Measurements from ENCODE around the gene IGFBP2. TPM values are rescaled to one million over a fixed set of nuclear protein-coding genes. Genes with fewer than 3 reads are reported as not detected.

The IGFBP2 gene
- polyA plus RNA-seq, 3 donors from 2014 or later: 0.66 to 0.70 TPM; not detected in 1

- H3K4me3 Mint-ChIP-seq: peak overlapping the region in 2 of 5 donors; percentile 3 to 49
- peak overlapping the region; percentile 46 to 82 (median 60) for H3K27ac Mint-ChIP-seq
- peak in 1 of 3 donors; percentile 17 for DNase-seq
- peaks cover 0 to 4% (median 0%) of the 10 kb centered on the region in 3 donors for H3K36me3 Mint-ChIP-seq
- H3K9me3 Mint-ChIP-seq: no peaks in the 10 kb centered on the region
- H3K27me3 Mint-ChIP-seq (ENCODE audit: low read depth in 3 of 3): peaks cover 3 to 8% (median 4%) of the 10 kb centered on the region in 3 donors
- peaks cover 9 to 15% of the 10 kb centered on the region in 2 donors for H3K4me1 Mint-ChIP-seq
Observed at GRCh38 chr2:216619411-216620393, 13.5 kb upstream of the IGFBP2 start.

DNA sequence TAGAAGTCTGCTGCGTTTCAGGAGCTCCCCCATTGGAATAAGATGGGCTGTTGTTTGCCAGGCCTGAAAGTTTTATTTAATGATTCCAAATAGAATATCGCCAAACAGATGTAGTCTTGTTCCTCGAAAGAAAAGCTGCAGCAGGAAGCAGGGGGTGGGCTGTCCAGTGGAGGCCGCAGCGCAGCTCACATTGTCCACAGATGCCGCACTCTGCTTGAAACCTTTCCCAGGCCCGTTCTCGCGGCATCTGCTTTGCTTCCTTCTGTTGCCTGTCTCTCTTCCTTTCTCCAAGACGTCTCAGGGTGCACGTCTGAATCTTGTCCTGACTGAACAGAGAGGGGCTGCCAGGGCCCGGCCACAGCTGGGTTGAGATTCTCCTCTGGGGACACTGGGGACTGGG is 12.4 kb upstream of the IGFBP2 start:
- peaks cover 2 to 9% (median 3%) of the 10 kb centered on the region in 3 donors for H3K27me3 Mint-ChIP-seq (ENCODE audit: low read depth in 3 of 3)
- H3K4me1 Mint-ChIP-seq: peaks cover 9 to 15% of the 10 kb centered on the region in 2 donors
- peaks cover 0 to 7% (median 0%) of the 10 kb centered on the region in 3 donors for H3K36me3 Mint-ChIP-seq
- DNase-seq: no peak
- H3K27ac Mint-ChIP-seq: no peak overlapping the region
- no peak overlapping the region for H3K4me3 Mint-ChIP-seq
- H3K9me3 Mint-ChIP-seq: no peaks in the 10 kb centered on the region

GRCh38 chr2:216621292-216621691 is 11.9 kb upstream of the IGFBP2 start:
- Mint-ChIP-seq H3K36me3 (peaks cover 0 to 7% (median 0%) of the 10 kb centered on the region in 3 donors), H3K4me3 (no peak overlapping the region)
- DNase-seq: no peak

DNA sequence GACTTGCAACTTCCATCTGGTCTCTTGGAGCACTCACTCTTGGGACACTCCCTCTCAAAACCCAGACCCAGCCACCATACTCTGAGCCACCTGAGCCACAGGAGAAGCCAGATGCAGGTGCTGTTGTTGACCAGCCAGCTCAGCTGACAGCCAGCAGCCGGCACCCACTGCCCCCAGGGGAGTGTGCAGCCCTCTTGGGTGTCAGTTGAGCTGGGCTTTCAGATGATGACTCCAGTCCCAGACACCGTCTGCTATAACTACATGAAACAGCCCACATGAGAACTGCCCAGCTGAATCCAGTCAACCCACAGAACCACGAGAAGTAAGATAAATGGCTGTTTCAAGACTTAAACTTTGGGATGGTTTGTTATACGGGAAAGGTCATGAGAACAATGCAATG is 10.7 kb upstream of the IGFBP2 start:
- Mint-ChIP-seq H3K4me1 (peaks cover 9 to 15% of the 10 kb centered on the region in 2 donors), H3K27me3 (ENCODE audit: low read depth in 3 of 3) (peaks cover 3 to 11% (median 6%) of the 10 kb centered on the region in 3 donors), H3K27ac (no peak overlapping the region), H3K4me3 (no peak overlapping the region), H3K36me3 (peaks cover 0 to 7% (median 0%) of the 10 kb centered on the region in 3 donors), H3K9me3 (no peaks in the 10 kb centered on the region)
- DNase-seq: no peak

More at GRCh38 chr2:216621292-216621691, 11.9 kb upstream of the IGFBP2 start:
- Mint-ChIP-seq H3K4me1 (peaks cover 9 to 15% of the 10 kb centered on the region in 2 donors), H3K9me3 (no peaks in the 10 kb centered on the region), H3K27me3 (ENCODE audit: low read depth in 3 of 3) (peaks cover 2 to 9% (median 3%) of the 10 kb centered on the region in 3 donors), H3K27ac (no peak overlapping the region)

DNA sequence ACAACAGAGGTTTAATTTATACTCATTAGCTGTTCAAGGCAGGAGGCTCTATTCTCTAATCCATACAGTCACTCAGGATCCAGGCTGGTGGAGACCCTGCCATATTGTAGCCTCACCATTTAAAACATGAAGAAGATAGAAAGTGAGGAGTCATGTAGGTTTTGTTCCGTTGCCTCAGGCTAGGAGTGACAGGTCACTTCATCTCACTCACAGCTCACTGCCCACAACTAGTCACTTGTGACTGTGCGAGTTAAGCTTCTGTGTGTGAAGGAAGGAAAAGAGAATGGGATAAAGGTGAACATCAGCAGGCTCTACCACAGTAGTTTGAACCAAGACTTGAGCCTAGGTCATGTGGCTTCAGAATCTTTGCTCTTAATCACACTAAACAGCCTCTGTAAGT is 9.0 kb upstream of the IGFBP2 start:
- Mint-ChIP-seq H3K36me3 (peaks cover 0 to 7% (median 0%) of the 10 kb centered on the region in 3 donors), H3K4me3 (no peak overlapping the region), H3K4me1 (peaks cover 8 to 9% of the 10 kb centered on the region in 2 donors)

GRCh38 chr2:216626168-216626874 is 6.9 kb upstream of the IGFBP2 start:
- Mint-ChIP-seq H3K27me3 (ENCODE audit: low read depth in 3 of 3) (peaks cover 2 to 8% (median 7%) of the 10 kb centered on the region in 3 donors), H3K4me3 (no peak overlapping the region), H3K36me3 (peaks cover 0 to 3% (median 0%) of the 10 kb centered on the region in 3 donors), H3K27ac (no peak overlapping the region), H3K4me1 (no peaks in the 10 kb centered on the region), H3K9me3 (no peaks in the 10 kb centered on the region)
- DNase-seq: no peak

More for the DNA sequence above, 9.0 kb upstream of the IGFBP2 start:
- DNase-seq: no peak
- peaks cover 2 to 8% (median 6%) of the 10 kb centered on the region in 3 donors for H3K27me3 Mint-ChIP-seq (ENCODE audit: low read depth in 3 of 3)
- no peaks in the 10 kb centered on the region for H3K9me3 Mint-ChIP-seq
- no peak overlapping the region for H3K27ac Mint-ChIP-seq

DNA sequence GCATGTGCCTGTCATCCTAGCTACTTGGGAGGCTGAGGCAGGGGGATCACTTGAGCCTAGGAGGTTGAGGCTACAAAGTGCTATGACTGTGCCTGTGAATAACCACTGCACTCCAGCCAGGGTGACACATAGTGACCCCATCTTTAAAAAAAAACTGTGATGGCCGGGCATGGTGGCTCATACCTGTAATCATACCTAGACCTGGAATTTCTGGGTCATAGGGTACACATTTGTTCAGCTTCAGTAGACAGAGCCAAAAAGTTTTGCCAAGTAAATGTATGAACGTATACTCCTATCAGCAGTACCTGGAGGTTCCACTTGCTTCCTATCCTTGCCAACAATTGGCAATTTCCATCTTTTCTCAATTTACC is 6.4 kb upstream of the IGFBP2 start:
- H3K4me3 Mint-ChIP-seq: no peak overlapping the region
- H3K4me1 Mint-ChIP-seq: no peaks in the 10 kb centered on the region
- no peak overlapping the region for H3K27ac Mint-ChIP-seq
- no peak for DNase-seq
- H3K9me3 Mint-ChIP-seq: no peaks in the 10 kb centered on the region
- peaks cover 2 to 11% (median 7%) of the 10 kb centered on the region in 3 donors for H3K27me3 Mint-ChIP-seq (ENCODE audit: low read depth in 3 of 3)
- peaks cover 0 to 3% (median 0%) of the 10 kb centered on the region in 3 donors for H3K36me3 Mint-ChIP-seq

DNA sequence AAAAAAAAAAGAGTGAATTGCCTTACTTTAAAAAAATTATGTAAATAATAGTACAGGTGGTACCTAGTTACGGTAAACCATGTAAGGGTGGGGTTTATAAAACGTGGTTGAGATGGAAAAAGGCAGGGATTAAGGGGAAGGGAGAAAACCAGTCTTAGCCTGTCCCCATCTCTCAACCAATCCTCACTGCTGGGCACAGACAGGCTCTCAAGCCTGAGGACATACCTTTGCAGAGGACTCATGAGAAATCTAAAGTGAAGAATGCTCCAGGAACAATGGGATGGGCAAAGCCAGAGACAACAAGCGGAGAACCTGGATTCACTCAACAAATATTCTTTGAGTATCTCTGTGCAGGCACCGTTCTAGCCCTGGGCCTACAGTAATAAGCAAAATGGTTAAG is 3.4 kb upstream of the IGFBP2 start:
- H3K9me3 Mint-ChIP-seq: no peaks in the 10 kb centered on the region
- H3K27me3 Mint-ChIP-seq (ENCODE audit: low read depth in 3 of 3): peaks cover 9 to 24% (median 15%) of the 10 kb centered on the region in 3 donors
- H3K4me3 Mint-ChIP-seq: no peak overlapping the region
- H3K27ac Mint-ChIP-seq: no peak overlapping the region
- H3K36me3 Mint-ChIP-seq: peaks cover 0 to 3% (median 0%) of the 10 kb centered on the region in 3 donors
- H3K4me1 Mint-ChIP-seq: peaks cover 16 to 18% of the 10 kb centered on the region in 2 donors
- no peak for DNase-seq

DNA sequence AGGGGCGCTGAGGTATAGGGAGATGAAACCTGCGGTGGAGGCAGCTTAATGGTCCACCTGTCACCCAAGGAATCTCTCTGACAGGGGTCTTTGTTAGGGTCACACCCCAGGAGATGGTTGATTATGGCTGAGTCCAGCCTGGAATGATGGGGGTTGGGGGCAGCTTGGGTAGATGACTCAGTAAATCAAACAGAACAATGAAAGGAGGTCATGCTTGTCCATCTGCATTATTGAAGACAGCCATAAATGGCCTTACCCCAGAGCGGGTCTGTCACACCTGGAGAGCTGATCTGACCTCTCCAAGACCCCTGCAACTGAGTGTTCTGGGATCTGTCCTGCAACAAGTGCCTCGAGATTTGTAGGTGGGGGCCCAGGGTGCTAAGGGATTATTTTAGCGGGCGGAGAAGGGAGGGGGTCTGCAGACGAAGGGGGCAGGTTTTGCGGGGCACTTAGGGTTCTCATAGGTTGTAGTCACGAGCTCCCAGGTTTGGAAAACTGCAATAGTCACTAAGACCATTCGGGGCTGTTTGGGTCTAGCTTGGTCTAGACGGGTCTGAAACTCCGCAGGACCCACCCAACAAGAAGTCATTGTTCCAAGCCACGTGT is 771 bp upstream of the IGFBP2 start:
- Mint-ChIP-seq H3K36me3 (peaks cover 0 to 4% (median 2%) of the 10 kb centered on the region in 3 donors), H3K4me3 (peak overlapping the region; percentile 83 to 91 (median 88)), H3K27ac (peak overlapping the region in 1 of 6 donors; percentile 77), H3K4me1 (peaks cover 27 to 29% of the 10 kb centered on the region in 2 donors), H3K9me3 (peaks cover 0 to 4% (median 0%) of the 10 kb centered on the region in 6 donors), H3K27me3 (ENCODE audit: low read depth in 3 of 3) (peaks cover 20 to 40% (median 23%) of the 10 kb centered on the region in 3 donors)
- no peak for DNase-seq

- peaks cover 0 to 6% (median 0%) of the 10 kb centered on the region in 6 donors for H3K9me3 Mint-ChIP-seq
- DNase-seq: peak in 1 of 3 donors; percentile 15
- H3K36me3 Mint-ChIP-seq: peaks cover 0 to 4% (median 4%) of the 10 kb centered on the region in 3 donors
- H3K4me1 Mint-ChIP-seq: peaks cover 27 to 31% of the 10 kb centered on the region in 2 donors
- peak overlapping the region; percentile 76 to 87 (median 81) for H3K4me3 Mint-ChIP-seq
- no peak overlapping the region for H3K27ac Mint-ChIP-seq
- H3K27me3 Mint-ChIP-seq (ENCODE audit: low read depth in 3 of 3): peaks cover 21 to 42% (median 24%) of the 10 kb centered on the region in 3 donors
Observed at GRCh38 chr2:216633616-216634369, 573 bp downstream of the IGFBP2 start.

DNA sequence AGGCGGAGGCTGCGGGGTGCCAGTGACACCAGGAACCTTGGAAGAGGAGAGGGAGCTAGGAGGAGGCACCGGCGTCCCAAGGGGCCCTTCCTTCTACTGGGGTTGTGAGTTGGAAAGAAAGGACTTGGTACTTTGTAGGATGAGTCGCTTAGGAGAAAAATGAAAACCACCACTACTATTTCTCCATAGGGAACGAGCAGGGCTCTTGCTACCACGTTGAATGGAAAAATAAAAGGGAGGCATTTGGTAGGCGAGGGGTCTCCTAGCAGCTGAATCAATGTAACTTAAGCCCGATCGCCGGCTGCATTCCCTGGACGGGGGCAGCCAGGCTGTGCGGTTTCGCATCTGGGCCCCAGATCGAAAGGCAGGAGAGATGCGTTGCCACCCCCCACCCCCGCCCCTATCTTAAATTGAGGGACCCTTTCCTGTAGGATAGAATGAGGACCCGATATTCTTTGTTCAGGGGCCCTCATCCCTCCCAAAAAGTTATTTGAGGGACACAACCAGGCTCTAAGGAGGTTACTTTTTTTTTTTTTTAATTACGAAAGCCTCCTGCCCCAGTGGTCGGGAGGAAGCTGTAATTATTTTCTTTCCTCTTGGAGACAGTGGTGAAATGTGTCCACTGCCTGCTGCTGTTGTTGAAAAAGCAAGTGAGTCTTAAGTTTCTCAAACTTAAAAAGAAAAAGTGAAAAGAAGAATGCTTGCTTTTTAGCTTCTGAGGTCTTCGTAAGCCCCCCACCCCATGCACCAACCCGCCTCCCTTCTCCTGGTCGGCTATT is 1.3 kb downstream of the IGFBP2 start:
- Mint-ChIP-seq H3K36me3 (peaks cover 0 to 4% (median 4%) of the 10 kb centered on the region in 3 donors), H3K9me3 (peaks cover 0 to 6% (median 0%) of the 10 kb centered on the region in 6 donors), H3K27ac (no peak overlapping the region), H3K27me3 (ENCODE audit: low read depth in 3 of 3) (peaks cover 21 to 39% (median 24%) of the 10 kb centered on the region in 3 donors), H3K4me1 (peaks cover 27 to 31% of the 10 kb centered on the region in 2 donors), H3K4me3 (peak overlapping the region; percentile 76 to 87 (median 81))
- no peak for DNase-seq

GRCh38 chr2:216635171-216635570 is 2.0 kb downstream of the IGFBP2 start:
- H3K36me3 Mint-ChIP-seq: peaks cover 0 to 4% (median 4%) of the 10 kb centered on the region in 3 donors
- H3K27me3 Mint-ChIP-seq (ENCODE audit: low read depth in 3 of 3): peaks cover 24 to 39% (median 24%) of the 10 kb centered on the region in 3 donors
- H3K9me3 Mint-ChIP-seq: peaks cover 0 to 6% (median 0%) of the 10 kb centered on the region in 6 donors
- DNase-seq: no peak
- peaks cover 27 to 31% of the 10 kb centered on the region in 2 donors for H3K4me1 Mint-ChIP-seq
- H3K27ac Mint-ChIP-seq: no peak overlapping the region
- peak overlapping the region; percentile 41 to 74 (median 62) for H3K4me3 Mint-ChIP-seq
